GM18508 (cell line): ENCODE results near the gene TARBP1.

Source experiments
- ATAC-seq: cut with Tn5 transposase; IDR thresholded peaks from one replicate; pipeline ENCODE4 v1.9.1; 2021; ENCODE audit warnings: moderate number of reproducible peaks; ENCODE audit not compliant: insufficient read depth, unreplicated experiment

TARBP1 gene

DNA sequence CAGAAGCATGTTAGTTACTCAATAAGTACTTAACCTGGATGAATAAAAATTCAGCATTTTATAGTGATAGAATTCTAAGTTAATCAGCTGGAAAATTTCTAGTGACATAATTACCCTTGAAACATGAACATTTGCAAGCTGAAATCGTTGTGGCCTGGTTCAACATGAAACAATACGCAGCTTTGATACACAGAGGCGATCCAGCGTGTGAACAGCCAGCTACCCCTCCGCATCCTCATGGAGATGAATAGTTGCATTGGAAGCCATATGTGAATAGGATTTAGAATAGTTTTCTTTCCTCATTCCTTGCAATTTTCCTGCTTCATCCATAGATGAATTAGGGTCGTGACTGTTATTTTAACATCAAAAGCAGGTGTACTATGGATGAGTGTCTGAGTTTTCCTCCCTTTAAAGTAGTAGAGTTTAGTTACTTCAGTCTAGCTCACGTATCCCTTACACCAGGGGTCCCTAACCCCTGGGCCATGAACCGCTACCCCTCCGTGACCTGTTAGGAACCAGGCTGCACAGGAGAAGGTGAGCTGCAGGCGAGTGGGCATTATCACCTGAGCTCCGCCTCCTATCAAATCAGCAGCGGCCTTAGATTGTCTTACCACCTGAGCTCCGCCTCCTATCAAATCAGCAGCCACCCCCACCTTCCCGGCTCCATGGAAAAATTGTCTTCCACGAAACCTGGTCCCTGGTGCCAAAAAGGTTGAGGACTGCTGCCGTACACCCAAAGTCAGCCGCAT lies 6.2 kb upstream of the TARBP1 start:
- ATAC-seq = no peak

DNA sequence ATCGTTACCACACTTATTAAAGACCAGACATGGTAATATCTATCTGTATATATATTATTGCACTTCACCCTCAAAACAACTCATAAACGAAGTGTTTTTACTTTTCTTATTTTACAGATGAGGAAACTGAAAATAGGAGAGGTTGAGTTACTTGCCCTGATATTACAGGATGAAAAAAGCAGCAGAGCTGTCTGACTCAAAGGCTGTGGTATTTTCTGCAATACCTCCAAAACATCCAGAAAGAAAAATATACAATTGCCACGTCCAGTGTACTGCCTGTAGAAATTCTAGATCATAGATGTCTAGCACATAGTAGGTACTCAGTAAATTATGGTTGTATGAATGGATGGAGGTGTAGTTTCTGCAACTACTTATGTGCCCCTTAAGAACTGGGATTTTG lies 5.2 kb upstream of the TARBP1 start:
- no peak for ATAC-seq

DNA sequence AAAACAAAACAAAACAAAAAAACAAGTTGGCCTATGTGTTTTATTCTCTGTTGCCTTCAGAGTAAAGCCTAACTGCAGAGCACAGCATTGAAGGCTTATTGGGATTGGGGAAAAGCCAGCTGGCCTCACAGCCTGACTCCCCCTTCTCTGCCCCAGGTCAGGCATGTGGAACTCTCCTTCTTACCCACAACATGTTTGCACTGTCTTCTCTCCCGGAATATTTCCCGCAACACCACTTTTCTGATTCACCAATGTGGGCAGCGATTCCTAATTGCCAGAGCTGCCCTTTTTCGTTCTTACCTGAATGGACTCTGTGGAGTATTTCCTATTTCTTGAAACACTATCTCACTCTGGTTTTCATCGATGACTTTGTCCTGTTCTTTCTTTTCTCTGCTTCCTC lies 2.8 kb upstream of the TARBP1 start:
- ATAC-seq = no peak

DNA sequence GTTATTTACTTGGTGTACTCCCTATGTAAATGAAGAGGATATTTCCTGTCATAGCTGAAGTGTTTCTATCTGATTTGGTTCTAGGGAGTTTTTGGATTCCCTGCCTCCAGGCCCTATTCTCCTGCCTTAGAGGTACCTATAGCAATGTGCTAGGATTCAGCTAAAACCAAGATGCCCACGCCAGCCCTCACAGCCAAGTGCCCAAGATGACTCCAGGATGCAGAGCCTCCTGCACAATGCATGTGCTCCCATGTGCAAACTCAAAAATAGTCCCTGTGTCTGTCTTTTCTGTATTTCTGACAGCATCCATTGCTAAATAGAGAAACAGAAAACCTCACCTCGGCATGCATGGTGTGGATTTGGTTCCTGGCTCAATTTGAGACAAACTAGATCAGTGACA lies 887 bp upstream of the TARBP1 start:
- no peak for ATAC-seq

DNA sequence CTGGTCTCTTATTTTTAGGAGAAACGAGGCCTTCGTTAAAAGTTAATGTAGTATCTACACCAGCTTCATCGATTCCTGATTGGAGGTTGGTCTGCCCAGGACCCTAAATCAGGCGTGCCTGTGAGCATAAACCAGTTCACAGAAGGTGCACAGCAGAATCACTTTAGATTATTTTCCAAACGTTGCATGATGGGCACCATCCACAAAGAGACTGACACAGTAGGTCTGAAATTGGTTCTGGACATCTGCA lies 256 bp upstream of the TARBP1 start:
- ATAC-seq = no peak

DNA sequence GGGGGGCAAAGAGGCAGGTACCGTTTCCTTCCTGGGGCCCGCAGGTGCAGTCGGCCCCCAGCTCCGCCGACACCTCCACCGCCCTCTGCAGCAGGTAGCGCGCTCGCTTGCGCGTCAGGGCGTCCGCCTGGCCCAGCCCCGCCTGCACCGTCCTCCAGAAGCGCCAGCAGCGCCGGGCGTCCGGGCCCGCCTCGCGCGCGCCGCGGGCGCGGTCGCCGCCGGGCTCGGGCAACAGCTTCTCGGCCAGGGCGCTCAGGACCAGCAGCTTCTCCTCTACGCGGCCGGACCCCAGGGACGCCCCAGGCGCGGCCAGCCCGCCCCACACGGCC lies 863 bp downstream of the TARBP1 start:
- ATAC-seq = peak; percentile 26

DNA sequence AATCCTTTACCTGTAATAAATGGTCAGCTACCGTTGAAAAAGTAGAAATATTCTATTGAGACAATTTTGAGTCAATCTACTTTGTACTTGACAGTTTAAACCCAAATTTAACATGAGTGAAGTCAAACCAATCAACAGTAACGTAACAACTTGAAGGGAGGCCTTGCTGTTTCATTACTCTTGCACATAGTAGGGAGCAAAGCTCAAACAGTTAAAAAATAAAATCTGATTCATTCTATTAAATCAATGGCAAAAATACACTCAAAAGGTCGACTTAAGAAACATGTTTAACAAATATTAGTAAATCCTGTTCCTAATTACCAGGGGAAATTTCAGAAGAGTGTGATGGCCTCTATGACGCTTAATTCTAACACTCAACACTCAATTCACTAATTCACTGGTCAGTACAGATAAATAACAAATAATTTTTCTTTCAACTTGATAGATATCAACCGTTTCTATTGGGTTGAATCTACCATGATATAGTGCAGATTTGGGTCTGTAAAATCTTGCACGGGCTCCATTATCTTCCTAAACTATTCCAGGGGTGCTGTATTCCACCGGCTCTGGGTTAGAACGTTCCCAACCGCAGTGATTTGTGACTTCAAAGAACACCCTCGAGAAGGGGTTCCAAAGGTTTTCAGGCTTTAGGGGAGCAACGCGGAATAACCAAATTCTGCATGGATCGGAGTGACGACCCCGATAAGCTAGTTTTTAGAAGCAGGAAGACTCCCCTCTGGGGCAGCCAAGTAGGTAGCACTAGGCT lies 1.4 kb downstream of the TARBP1 start:
- ATAC-seq = no peak

DNA sequence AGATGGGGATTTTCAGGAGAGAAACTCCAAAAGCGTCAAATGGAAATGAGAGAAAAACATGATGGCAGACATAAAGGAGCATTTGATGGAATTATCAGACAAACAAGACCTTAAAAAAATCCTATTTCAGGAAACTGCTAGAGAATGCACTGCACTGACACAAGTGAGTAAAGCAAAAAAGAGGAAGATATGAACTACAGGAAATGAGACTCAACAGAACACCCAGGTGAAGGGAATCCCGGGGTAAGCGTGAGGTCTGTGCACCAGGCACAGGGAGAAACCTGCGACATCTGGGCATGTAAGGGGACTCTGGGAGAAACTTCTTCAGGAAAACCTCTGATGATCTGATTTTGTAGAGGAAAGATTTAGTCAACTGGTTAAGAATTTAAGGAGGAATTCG lies 2.8 kb downstream of the TARBP1 start:
- no peak for ATAC-seq

DNA sequence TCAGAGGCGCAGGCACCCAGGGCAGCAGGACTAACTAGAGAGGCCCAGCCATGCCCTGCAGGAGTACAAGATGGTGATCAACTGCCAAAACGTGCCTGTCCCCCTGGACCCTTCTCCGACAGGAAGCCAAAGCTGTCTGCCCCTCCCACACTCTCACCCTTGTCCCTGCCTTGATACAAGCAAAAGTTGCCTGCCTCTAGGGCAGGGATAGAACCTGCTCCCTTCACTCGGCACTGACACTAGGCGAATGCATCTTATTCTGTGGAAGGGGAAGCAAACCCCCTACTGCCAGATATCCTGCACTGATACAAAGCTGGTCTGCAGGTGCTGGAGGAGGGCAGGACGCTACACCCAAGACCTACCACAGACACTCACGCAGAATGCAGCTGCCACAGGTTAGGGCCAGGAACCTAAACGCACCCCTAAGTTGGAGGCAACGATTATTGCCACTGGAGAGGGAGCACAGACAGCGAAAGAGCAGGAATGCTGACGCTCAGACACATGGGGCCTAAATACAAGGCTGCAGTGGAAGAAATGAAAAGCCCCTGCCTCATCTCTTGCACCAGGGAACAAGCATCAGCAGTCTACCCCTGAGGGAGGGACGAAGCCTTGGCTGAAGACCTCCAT lies 3.7 kb downstream of the TARBP1 start:
- no peak for ATAC-seq

DNA sequence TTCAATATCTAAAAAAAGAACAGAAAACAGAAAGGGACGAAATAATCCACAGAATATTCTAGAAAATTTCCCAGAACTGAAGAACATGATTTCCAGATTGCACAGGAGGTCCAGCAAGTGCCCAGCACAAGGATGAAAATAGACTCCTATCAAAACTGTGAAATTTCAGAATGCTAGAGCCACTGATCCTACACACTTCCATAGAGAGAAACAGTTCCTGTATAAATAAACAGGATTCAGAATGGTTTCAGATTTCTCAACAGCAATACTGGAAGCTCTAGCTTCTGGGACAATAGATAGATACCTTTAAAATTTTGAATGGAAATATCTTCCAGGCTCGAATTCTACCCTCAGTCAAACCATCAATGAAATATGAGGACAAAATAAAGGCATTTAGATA lies 4.6 kb downstream of the TARBP1 start:
- ATAC-seq = no peak

DNA sequence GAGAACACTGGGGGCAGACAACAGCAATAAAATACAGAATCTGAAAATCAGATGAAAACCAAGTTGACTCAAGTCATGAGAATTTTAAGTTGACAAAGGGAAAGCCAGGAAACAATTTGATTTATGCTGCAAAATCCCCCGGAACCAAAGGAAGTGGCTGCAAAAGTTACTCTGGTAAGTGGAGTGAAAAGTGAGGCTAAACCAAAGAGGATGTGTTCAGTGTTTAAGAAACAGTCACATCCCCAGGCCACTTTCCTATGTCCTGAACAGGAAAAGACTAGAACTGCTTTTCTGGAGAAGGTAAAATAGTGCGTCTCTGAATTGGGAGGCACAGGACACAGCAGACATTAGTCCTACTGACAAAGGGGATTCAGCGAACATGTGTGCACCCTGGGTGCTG lies 5.9 kb downstream of the TARBP1 start:
- no peak for ATAC-seq

DNA sequence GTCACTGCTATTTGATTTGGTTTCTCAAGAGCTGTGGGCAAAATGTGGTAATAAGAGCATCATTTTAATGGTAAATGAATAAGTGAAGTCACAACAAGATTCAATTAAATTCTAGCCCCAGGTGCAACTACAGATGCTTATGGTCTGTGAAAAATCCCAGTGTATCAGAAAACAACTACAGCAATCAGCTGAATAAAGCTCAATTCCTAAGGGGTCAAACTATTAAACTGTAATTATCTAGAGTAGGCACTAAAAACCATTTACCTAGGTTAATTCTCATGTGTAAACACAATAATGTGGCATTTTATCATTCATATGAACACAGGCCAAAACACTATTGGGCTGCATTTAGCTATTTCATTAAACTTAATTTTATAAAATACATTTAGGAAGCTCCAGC lies 9.6 kb downstream of the TARBP1 start:
- no peak for ATAC-seq

DNA sequence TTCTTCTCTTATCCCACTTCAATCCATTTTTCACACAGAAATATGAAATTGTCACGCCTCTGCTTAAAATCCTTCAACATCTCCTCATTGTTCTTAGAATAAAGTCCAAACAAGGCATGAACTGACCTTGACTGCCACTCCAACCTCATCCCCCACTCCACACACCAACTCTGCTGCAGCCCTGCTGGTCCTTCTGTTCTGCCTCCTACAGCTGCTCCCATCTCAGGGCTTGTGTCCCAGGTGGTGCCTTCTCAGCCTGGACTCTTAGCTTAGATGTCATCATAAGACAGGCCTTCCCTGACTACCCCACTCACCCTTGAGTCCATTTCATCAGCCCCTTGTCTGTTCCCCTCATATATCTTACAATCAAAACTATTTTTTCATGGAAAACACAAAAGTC lies 10.4 kb downstream of the TARBP1 start:
- ATAC-seq = no peak

DNA sequence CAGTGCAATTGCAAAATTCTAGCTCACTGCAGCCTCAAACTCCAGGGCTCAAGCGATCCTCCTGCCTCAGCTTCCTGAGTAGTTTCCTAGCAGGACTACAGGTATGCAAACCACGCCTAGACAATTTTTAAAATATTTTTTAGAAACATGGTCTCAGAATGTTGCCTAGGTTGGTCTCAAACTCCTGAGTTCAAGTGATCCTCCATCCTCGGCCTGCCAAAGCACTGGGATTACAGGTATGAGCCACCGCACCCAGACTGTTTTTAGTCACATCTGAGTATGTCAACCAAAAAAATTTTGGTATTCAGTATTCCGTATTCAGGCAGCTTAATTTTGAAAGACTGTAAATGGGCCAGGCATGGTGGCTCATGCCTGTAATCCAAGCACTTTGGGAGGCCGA lies 11.2 kb downstream of the TARBP1 start:
- ATAC-seq = no peak

DNA sequence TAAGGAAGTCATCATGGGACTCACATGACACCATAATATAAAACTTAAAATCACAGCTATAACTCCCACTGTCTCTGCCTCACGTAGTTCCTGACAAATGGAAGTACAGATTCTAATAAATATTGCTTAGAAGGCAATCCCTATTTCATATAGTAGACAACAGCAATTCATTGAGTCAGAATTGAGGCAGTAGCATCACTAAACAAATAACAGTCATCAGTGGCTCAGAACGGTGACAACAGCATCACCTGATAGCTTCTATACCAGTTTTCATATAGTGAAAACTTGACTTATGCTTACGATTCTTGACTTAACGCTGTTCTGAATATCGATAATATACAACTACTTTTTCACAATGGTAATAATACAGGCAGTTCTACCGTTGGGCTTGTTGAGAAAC lies 12.0 kb downstream of the TARBP1 start:
- no peak for ATAC-seq

DNA sequence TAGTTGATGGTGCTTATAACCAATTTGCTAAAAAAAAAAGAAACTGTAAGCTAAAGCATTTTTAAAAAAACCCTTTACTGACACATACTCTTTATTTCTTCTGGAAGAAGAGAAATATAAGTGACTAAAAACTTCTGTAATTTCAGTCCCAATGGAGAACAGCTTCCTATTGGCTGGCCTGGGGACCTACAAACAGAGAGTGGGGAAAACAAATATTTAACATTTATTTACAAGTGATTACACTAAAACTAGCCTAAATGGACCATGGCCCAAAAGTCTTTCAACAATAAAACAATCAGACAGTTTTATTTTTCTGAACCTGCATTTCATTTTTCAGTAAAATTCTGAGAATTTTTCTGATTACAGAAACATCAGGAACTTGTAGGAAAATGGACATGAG lies 15.2 kb downstream of the TARBP1 start:
- no peak for ATAC-seq

DNA sequence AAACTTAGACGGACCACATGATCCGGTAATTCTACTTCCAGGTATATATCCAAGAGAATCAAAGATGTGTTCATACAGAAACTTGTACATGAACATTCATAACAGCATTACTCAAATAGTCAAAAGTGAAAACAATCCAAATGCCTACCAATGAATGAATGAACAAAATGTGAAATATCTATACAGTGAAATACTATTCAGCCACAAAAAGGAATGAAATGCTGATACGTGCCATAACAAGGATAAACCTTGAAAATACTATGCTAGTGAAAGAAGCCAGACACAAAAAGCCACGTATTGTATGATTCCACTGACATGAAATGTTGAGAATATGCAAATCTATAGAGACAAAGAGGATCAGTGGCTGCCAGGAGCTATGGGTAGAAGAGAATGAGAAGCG lies 18.3 kb downstream of the TARBP1 start:
- no peak for ATAC-seq

DNA sequence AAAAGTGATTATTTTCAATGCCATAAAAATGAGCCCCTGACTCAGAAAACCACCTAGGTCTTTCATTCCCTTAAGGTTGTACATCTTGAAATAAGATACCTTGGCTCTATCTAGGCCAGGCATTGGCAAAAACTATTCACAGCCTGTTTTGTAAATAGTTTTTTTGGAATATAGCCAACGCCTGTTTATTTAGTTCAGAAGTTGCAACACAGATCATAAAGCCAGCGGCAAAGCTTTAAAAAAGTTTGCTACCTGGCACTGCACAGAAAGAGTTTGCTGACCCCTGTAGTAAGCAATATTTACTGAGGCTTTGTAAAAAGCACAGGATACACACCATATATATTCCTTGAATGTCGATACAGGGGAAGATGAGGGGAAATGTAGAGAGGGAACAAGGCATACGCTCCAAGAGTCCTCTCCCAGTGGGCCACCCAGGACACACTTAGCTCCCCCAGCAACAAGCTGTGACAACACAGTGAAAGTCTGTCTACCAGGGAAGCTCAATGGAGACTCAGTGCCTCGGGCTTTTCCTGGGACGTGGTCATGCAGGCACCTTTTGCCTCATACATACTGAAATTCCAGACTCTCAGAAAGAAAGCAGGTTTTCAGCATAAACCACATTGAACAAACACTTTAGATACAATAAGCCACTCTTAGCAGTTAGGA lies 20.5 kb downstream of the TARBP1 start:
- no peak for ATAC-seq

DNA sequence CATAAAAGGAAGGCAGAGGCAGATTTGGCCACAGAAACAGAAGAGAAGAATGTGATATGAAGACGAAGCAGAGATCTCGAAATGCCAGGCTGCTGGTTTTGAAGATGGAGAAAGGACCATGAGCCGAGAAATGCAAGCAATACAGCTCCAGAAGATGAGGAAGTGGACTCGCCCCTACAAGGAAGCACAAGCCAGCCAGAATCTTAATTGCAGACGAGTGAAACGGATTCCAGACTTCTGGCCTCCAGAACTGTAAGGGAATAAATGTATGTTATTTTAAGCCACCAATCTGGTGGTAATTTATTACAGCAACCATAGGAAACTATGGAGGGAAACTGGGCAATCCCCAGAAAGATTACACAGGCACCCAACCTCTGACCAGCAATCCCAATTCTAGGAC lies 24.1 kb downstream of the TARBP1 start:
- ATAC-seq = no peak

DNA sequence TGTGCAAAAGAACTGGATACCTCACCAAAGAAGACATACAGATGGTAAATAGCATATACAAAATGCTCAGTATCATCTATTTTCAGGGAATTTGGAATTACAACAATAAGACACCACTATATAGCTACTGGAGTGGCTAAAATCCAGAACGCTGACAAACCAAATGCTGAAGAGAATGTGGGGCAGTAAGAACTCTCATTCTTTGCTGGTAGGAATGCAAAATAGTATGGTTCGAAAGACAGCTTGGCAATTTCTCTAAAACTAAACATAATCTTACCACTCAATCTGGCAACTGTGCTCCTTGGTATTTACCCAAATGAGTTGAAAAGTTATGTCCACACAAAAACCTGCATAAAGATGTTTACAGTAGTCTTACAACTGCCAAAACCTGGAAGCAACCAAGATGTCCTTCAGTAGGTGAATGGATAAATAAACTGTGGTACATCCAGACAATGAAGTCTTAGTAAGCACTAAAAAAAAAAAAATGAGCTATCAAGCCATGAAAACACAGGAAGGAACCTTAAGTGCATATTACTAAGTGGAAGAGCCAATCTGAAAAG lies 26.5 kb downstream of the TARBP1 start:
- ATAC-seq = no peak

DNA sequence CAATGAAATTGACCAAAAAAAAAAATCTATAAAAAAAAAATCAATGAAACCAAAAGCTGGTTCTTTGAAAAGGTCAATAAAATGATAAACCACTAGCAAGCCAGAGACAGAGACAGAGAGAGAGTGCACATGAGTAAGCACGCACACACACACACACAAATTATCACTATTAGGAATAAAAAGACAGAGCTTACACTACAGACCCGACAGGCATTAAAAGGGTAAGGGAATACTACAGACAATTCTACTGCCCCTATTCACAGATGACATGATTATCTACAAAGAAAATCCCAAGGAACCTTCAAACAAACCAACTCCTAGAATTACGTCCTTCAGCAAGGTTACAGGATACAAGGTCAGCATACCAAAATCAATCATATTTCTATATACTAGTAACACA lies 38.6 kb downstream of the TARBP1 start:
- ATAC-seq = no peak
